ENCODE results near the gene NTRK1.
"Not testable (repeated sequence)": the region's sequence is repeated elsewhere in the genome, so short reads cannot be mapped to it uniquely, and the experiment has no call there.

The NTRK1 gene

DNA sequence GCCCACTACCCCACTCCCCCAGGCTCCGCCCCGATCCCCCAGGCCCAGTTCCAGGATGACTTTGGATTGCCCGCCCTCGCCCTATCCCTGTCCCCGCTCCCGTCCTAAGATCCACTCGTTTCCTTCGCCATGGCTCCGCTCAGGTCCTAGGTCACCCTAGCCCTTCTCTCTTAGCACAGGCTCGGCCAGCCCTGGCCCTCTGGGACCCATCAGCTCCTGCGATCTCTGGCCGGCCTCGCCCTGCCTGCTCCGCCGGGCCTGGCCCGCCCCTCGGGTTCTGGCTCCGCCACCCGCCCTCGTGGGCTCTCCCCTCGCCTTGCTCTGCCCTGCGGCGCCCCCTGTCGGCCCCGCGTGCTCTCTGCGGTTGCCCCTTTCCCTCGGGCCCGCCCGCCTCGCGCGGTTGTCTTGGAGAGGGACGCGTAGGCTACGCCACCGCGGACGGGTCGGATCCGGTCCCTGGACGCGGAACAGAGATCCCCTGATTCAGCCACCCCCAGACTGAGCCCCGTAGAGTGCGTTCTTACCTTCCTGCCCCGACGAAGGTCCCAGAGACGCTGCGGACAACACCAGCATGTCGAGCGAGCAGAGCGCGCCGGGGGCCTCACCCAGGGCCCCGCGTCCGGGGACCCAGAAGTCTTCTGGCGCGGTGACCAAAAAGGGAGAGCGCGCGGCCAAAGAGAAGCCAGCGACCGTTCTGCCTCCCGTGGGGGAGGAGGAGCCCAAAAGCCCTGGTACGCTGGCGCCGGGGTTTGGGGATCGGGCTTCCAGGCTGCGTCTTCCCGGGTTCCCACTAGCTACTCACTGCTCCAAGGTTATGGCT lies 59.8 kb downstream of the NTRK1 start, which contains the start of gene LRRC71:
TSS of gene LRRC71 (plus strand) at position 400 of the 820 bp plus-strand sequence. CDS start at position 572, 172 bp downstream.
- peak; percentile 66 to 77 for DNase-seq

DNA sequence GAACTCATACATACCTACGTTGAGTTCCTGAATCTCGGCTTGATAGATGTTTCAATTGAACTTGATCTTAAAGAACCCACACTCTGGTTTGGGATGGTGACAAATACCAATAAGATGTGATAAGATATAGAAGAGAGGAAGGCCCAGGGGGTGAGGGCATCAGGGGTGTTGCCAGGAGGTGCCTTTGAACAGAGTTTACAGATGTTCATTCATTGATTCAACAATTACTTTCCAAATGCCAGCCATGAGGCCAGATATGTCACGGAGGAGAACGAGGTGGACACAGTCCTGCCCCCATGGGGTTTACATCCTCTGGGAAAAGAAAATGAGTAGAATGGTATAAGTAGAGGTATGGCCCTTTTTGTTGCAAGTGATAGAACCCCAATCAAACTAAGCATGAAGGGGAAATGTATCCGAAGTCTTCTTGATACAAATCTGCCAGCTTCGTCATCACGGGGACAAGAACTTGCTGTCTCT lies 60.4 kb downstream of the NTRK1 start:
- DNase-seq: no peak

DNA sequence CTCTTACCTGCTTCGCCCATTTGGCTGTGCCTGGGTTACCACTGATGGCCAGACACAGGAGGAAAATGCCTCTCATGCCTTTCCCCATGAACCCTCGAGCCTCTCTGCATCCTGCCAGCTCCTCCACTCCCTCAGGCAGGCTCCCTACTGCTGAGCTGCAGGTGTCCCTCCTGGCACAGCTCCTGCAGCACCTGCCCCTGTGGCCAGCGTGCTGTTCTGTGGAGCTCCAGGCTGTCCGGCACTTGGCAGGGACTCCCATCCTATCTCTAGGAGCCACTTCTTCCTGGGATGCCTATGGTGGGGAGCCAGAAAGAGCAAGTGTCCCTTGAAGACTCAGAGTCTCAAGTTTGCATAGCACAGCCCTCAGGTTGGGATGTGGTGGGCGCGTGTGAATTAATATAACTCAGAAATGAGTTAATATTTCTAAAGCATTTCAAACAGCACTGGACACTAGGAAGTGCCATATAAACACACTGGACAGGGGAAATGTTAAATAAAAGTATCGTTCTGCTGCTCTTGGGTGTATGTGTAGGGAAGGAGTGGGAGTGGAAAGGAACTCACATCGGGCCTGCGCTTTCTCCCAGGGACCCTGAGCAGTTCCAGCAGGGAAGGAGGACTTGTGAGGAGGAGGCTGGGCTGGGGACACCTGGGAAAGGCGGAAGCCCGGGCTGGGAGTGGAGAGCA lies 62.5 kb downstream of the NTRK1 start:
- DNase-seq: no peak

DNA sequence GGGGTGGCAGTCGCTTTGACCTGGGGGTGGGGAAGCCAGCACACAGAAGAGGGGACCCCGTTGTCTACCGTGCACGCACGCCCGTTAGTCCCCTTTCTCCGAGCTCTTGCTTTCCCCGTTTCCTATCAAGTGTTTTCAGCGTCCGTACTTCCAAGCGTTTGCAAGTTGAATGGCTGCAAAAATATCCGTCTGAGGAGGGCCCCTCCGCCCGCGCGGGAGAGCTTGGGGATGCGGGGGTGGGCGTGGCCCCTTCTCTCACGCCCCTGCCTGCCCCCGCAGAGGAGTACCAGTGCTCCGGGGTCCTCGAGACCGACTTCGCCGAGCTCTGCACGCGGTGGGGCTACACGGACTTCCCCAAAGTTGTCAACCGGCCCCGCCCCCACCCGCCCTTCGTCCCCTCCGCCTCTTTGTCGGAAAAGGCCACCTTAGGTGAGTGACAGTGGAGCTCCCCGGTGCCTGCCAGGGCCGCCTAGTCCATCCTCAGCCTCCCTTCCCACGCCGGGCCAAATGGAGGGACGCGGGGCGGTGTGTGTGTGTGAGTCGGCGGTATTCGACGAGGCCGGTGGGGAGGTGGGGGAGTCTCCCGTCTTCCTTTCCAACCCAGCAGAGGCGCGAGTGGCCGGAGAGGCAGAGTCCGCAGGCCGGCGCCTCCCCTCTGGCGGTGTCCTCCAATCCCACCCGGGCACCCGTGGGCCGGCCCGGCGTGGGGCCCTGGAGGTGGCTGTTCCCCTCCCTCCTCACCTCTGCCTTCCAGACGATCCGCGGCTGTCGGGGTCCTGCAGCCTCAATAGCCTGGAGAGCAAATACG lies 63.2 kb downstream of the NTRK1 start:
- DNase-seq: no peak

DNA sequence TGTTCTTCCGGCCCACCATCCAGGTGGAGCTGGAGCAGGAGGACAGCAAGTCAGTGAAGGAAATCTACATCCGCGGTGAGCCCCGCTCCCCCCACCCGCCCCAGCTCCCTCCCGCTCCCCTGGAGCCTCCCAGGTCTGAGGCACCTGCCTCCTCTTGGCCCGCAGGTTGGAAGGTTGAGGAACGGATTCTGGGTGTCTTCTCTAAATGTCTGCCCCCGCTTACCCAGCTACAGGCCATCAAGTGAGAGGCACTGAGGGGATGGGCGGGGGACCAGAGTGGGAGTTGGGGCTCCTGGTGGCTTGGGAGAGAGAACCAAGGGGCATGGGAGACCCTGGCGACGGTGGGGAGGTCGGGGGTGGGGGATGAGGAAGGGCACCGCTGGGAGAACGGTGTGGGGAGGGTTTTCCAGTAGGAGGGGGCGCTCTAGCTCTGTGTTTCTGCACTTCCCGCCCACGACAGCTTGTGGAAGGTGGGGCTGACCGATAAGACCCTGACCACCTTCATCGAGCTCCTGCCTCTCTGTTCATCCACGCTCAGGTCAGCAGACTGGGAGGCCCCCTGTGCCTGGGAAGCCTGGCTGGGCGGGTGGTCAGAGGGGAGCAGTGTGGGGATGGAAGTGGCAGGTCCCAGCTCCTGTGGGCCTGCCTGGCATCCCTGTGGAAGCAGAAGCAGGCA lies 64.0 kb downstream of the NTRK1 start:
- DNase-seq: no peak

DNA sequence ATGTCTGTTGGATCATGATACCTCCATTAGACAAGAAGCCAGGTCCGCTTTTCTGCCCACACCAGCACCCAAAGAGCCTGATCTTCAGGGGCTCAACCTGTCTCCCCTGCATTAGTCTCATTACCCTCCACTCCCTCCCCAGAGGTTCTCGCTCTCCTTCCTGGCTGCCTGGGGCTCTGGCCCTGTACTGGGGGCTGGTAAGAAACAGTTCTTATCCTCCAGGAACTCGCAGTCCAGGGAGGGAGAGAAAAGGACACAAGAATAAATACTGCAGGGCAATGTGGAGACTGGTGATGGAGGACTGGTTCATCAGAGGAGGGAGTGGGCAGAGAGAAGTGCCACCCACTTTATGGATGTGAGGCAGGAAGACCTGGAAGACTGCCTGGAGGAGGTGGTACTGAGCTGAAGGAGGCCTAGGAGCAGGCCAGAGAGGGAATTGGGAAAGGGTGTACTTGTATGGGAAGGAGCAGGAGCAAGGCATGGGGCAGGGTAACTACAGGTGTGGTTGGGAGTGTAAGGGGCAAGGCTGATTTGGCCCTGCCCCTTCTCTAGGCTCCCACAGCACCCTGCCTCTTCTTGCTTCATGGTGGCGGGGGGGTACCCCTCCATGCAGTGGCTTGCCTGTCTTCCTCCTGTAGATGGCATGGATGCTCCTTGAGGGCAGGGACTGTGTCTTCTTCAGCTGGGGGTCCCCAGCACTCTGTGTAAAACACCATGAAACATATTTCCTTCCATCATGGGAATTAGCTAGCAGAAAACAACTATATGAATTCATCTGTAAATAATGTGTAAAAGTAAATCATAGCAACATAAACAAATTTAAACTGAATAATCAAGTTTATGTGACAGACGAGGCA lies 64.7 kb downstream of the NTRK1 start:
- no peak for DNase-seq

DNA sequence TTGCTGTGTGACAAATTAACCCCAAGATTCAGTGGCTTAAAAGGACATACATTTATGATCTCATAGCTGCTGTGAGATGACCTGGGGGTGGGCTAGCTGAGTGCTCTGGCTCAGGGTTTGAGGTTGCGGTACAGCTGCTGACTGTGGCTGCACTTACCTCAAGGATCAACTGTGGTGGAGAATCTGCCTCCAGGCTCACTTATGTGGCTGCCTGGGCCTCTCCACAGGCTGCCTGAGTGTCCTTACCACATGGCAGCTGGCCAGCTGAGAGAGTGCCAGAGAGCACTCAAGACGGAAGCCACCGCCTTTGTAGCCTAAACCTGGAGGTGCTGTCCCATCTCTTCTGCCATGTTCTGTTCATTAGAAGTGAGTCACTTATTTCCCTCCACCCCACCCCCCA lies 65.5 kb downstream of the NTRK1 start:
- DNase-seq: no peak

DNA sequence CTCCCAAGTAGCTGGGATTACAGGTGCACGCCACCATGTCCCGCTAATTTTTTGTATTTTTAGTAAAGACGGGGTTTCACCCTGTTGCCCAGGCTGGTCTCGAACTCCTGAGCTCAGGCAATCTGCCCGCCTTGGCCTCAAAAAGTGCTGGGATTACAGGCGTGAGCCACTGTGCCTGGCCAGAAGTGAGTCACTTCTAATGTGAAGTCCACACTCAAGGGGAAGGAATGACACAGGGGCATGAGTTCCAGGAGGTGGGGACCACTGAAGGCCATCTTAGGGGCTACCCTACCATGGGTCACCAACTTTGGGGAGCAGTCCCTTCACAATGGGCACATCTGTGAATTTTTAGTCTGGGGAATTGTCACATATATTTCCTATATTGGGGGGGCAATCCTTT lies 66.0 kb downstream of the NTRK1 start:
- not testable (repeated sequence) for DNase-seq

DNA sequence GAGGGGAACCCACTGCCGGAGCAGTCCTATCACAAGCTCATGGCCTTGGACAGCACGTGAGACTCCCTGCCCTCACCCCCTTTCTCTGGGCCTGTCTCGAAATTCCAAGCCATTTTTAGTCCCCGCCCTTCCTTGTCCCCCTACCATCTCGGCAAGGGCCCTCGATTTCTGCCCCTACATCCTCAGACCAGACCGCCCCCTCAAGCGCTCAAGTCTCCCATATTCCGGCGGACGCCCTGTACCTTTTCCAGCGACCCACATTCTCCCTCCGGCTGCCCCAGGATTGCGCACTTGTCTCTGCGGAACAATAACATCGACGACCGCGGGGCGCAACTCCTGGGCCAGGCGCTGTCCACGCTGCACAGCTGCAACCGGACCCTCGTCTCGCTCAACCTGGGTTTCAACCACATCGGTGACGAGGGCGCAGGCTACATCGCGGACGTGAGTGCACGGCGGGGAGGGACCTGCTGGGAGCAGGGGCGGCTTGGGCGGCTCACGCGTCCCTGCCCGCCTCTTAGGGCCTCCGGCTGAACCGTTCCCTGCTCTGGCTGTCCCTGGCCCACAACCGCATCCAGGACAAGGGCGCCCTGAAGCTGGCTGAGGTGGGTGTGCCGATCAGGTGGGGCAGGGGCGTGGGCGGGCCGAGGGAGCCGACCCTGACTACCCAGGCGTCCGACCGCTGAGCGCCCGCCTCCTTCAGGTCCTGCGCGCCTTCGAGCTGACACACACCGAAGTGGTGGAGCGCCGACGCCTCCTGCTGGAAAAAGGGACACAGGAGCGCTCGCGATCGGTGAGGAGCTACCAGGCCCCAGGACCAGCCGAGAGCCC lies 66.8 kb downstream of the NTRK1 start:
- DNase-seq: peak; percentile 75 to 77

DNA sequence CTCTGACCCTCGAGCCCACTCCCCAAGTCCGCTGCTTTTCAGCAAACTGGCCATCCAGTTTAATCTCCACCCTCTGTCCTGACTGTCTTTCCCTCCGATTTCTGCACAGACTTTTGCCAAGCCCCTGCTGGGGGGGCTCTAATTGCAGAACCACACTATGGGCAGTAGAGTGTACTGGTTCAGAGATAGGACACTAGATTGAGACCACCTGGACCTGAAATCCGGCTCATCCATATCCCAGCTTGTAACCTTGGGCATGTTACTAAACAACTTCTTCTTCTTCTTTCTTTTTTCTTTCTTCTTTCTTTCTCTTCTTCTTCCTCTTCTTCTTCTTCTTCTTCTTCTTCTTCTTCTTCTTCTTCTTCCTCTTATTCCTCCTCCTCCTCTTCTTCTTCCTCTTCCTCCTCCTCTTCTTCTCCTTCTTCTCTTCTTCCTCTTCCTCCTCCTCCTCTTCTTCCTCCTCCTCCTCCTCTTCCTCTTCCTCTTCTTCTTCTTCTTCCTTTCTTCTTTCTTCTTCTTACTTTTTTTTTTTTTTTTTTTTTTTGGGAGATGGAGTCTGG lies 67.5 kb downstream of the NTRK1 start:
- DNase-seq: no peak

DNA sequence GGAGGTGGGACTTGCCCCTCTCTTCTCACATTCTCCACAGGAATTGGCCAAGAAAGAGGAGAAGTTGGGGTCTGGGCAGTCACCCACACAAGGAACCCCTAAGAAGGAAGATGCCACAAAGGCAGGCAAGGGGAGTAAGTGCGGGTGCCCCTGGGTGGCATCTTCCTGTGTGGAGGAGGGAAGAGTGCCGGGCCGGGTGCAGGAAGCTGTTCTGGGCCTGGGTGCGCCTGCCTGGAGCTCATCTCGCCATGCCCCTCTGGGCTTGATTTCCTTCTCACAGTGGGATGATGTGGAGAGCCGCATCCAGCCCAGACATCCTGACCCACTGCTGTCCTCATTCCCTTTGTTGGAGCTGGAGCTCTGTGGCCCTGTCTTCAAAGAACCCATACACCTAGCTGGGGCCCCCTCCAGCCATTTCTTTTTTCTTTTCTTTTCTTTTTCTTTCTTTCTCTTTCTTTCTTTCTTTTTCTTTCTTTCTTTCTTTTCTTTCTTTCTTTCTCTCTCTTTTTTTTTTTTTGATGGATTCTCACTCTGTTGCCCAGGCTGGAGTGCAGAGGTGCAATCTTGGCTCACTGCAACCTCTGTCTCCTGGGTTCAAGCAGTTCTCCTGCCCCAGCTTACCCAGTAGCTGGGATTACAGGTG lies 69.1 kb downstream of the NTRK1 start:
- DNase-seq: no peak

DNA sequence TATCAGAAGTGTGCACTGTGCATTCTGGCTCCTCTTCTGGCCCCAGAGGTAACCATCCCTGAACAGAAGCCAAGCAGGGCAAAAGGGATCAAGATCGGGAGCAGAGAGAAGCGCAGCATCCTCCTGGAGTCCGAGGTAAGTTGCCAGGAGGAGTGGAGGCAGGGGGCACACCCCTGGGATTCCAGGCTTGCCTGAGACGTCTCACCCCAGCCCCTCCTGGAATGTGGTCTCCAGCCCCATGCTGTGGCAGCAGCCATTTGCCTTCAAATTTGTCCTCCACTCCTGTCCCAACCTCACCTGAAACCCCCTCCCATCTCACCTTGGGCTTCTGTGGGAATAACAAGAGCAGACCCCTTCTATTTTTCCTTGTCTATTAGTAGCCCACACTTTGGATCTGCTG lies 69.8 kb downstream of the NTRK1 start:
- no peak for DNase-seq

Data from NCI-H1930 (cell line).